Thyroid gland (tissue), 4 donors: ENCODE data around the gene NUP98.

Experiments
- POLR2A ChIP-seq, 2 donors: fragments of 450-650 bp; IDR thresholded peaks; one replicate each; pipeline ENCODE4 v1.6.1; 2017; ENCODE audit warnings: antibody characterized with exemption in 2 of 2, mild to moderate bottlenecking in 2 of 2, moderate library complexity in 1 of 2
- TF ChIP-seq, protein P1 (sequence below), 6 experiments: fragments of 200-600 bp in 3 of 6; fragments of 450-650 bp in 3 of 6; sonication (generic) in 3 of 6; IDR thresholded peaks; one replicate each; pipeline ENCODE4 v1.5.1; 2016 to 2019; ENCODE audit warnings: antibody characterized with exemption in 6 of 6, mild to moderate bottlenecking in 2 of 6, inconsistent platforms in 1 of 6, moderate library complexity in 1 of 6

DNA sequence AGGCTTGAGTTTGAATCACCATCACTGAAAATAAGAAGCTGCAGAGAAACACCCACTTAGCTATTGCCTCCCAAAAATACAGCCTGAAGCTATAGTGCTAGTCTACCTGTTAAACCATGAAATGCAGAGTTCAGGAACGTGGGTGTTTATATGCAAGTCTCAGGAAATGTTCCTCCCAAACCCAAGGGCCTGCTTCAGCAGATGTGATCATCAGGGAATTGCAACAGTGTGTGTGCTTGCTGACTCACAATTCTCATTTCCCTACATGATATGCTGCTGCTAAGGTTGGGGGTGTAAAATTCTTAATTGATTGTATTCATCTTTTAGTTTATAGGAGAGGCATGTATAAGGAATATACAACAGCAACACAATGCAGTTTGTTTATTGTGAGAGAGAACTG is 49.6 kb downstream of the NUP98 start:
- TF ChIP-seq, protein P1, sequence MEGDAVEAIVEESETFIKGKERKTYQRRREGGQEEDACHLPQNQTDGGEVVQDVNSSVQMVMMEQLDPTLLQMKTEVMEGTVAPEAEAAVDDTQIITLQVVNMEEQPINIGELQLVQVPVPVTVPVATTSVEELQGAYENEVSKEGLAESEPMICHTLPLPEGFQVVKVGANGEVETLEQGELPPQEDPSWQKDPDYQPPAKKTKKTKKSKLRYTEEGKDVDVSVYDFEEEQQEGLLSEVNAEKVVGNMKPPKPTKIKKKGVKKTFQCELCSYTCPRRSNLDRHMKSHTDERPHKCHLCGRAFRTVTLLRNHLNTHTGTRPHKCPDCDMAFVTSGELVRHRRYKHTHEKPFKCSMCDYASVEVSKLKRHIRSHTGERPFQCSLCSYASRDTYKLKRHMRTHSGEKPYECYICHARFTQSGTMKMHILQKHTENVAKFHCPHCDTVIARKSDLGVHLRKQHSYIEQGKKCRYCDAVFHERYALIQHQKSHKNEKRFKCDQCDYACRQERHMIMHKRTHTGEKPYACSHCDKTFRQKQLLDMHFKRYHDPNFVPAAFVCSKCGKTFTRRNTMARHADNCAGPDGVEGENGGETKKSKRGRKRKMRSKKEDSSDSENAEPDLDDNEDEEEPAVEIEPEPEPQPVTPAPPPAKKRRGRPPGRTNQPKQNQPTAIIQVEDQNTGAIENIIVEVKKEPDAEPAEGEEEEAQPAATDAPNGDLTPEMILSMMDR (IDR thresholded peaks at IDR 0.05) = no peak
- no peak for TF ChIP-seq POLR2A (IDR thresholded peaks at IDR 0.05)
